GM19240 (cell line): ENCODE results near the gene NOC2L.
"Not testable (repeated sequence)": the region's sequence is repeated elsewhere in the genome, so short reads cannot be mapped to it uniquely, and the experiment has no call there.

Experiments
- DNase-seq: peaks from one replicate; pipeline ENCODE4 v3.0.0; 2011; ENCODE audit warnings: low spot score; ENCODE audit not compliant: insufficient read length

NOC2L gene

GRCh38 chr1:962381-963300 is 3.6 kb upstream of the NOC2L start:
- no peak for DNase-seq

- DNase-seq, result no peak
Measured at GRCh38 chr1:961132-961669, 2.1 kb upstream of the NOC2L start.

DNA sequence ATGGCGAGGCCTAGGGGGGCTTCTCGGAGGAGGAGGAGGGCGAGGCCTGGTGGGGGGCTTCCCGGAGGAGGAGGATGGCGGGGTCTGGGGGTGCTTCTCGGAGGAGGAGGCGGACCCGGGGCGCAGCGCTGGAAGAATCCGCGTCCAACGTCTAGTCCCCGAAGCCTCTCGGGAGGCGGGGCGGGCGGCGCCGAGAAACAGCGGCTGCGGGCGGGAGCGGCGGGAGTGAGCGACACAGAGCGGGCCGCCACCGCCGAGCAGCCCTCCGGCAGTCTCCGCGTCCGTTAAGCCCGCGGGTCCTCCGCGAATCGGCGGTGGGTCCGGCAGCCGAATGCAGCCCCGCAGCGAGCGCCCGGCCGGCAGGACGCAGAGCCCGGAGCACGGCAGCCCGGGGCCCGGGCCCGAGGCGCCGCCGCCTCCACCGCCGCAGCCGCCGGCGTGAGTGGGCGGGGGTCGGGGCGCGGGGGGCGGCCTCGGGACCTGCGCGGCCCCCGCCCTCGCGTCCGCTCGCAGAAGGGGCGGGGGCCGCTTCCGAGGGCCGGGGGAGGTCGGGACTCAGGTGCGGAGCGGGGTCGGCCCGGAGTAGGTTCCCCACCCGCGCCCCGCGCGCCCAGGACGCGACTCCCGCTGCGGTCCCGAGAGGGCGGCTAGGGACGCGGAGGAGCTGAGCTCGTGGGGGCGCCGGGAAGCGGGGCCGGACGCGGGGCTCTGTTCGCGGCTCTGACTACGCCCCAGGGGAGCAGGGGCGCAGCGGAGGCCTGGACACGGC is 1.5 kb upstream of the NOC2L start, which contains the start of gene KLHL17:
KLHL17 (plus strand) TSS at position 222 of the 769 bp plus-strand sequence; CDS start at position 332, 110 bp downstream.
- peak; percentile 90 for DNase-seq

- DNase-seq, result no peak
Measured at GRCh38 chr1:959731-960362, 791 bp upstream of the NOC2L start.

GRCh38 chr1:956636-957035 is 2.4 kb downstream of the NOC2L start:
- DNase-seq, result no peak

DNA sequence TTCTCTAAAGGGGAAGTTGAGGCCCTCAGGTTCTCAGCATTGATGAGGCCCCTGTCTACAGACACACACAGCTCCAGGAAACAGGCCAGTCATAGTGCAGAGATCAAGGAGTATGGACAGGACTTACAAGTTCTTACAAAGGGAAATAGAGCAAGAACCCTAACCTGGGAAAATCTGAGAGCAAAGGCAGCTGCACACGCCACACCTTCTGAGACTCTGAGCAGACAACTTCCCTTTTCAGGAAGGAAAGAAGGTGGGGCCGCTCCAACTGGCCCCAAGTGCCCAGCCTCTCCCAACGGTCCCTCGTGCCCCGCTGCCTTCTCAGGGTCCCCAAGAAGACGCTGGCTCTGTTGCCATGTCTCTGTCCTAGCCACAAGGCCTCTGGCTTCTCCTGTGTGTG is 3.6 kb downstream of the NOC2L start:
- DNase-seq, result no peak

- DNase-seq, result no peak
Measured at GRCh38 chr1:954927-955326, 4.1 kb downstream of the NOC2L start.

DNA sequence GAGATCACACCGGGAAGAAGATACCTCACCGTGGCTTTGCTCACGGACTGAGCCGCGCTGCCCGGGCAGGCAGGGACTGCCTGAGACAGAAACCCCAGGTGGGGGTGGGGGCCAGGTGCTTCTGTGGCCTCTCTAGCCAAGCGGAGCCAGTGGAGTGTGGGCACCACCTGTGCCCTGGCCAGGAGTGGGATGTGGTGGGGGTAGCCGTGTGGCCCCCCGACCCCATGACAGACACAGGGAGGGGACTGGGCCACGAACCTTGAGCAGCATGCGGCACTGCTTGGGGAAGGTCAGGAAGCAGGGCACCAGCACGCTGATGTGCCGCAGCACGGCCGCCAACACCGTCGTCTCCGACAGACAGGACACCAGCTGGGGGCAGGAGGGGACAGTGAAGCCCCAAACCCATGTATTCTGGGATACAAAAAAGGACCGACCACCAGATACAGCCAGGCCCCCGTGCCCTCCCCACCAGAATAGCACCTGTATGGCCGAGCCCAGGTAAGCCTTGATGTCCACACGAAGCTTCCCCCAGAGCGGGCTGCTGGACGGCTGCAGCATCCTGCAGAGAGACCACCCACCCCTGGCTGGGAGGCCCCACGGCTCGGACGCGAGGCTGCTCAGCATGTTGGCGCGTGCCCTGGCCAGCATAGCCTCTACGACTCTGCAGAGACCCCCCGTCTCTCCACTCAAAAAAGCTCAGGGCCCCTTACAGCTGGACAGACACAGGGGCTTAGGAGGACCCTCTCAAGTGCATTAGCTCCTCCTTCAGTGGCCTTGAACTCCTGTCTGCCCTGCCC is 5.3 kb downstream of the NOC2L start:
- DNase-seq, result no peak

- no peak for DNase-seq
Measured at GRCh38 chr1:952603-953002, 6.5 kb downstream of the NOC2L start.

- no peak for DNase-seq
Measured at GRCh38 chr1:952201-952600, 6.9 kb downstream of the NOC2L start.

- DNase-seq, result no peak
Measured at GRCh38 chr1:951364-951763, 7.7 kb downstream of the NOC2L start.

DNA sequence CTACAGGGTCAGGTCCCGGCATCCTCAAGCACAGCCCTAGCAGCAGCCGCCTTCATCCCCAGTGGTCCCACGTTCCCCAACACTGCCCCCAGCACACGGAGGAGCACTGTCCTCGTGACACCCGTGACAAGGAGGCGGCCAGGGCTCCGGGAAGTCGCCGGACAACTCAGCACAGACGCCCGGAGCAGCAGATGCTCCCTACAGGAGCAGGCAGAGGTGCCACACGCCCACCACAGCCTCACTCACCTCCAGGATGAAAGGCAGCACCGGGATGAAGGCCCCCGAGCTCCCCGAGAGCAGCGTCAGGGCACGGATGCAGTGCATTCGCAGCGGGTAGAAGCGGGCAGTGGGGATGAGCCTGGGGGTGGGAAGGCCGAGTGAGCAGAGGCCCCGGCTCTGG is 8.2 kb downstream of the NOC2L start:
- DNase-seq, result no peak

DNA sequence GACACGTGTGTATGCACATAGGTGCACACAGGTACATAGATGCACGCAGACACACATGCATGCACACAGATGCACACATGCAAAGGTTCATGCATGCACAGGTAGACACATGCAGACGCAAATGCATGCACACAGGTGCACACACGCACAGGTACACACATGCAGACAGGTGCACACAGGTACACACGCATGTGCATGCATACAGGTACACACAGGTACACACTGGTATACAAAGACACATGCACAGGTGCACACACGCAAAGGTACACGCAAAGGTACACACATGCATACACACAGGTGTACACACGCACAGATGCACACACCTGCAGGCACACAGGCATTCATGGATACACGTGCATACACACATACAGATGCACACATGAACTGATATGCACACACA is 8.8 kb downstream of the NOC2L start:
- DNase-seq, result no peak

- DNase-seq, result no peak
Measured at GRCh38 chr1:947958-948357, 11.1 kb downstream of the NOC2L start.

DNA sequence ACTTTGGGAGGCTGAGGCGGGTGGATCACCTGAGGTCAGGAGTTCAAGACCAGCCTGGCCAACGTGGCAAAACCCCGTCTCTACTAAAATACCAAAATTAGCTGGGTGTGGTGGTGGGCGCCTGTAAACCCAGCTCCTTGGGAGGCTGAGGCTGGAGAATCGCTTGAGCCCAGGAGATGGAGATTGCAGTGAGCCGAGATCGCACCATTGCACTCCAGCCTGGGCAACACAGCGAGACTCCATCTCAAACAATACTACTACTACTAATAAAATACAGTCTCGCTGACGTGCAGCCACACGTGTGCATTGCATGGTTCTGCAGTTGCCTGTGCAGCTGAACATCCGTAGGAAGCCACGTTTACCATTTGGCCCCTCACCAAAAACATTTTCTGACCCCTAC is 12.2 kb downstream of the NOC2L start:
- DNase-seq, result not testable (repeated sequence)

- no peak for DNase-seq
Measured at GRCh38 chr1:945688-946556, 13.1 kb downstream of the NOC2L start.

GRCh38 chr1:944341-945325 is 14.4 kb downstream of the NOC2L start:
- no peak for DNase-seq

GRCh38 chr1:943545-944340 is 15.3 kb downstream of the NOC2L start:
- no peak for DNase-seq
